ENCODE data around the gene ATP9B. TPM values are rescaled to one million over a fixed set of nuclear protein-coding genes. Genes with fewer than 3 reads are reported as not detected.

ATP9B gene
- total RNA-seq, 2 experiments from 2014 or later = 61.9 to 63.5 TPM

- Histone ChIP-seq H3K4me3 (ENCODE audit: low read length) (no peak overlapping the region), H3K36me3 (ENCODE audit: insufficient read depth, low read length) (no peaks in the 10 kb centered on the region), H3K4me1 (ENCODE audit: insufficient read depth, low read length) (peaks cover 12% of the 10 kb centered on the region), H3K27ac (ENCODE audit: low read depth in 1 of 2, low read length in 2 of 2) (no peak overlapping the region), H3K27me3 (ENCODE audit: control insufficient read depth in 1 of 2, insufficient read depth in 2 of 2, low read length in 2 of 2) (no peaks in the 10 kb centered on the region), H3K9me3 (ENCODE audit: control insufficient read depth in 1 of 2, insufficient read depth in 1 of 2, low read length in 2 of 2) (no peaks in the 10 kb centered on the region)
- Mint-ChIP-seq H3K27me3 (no peaks in the 10 kb centered on the region), H3K27ac (no peak overlapping the region), H3K36me3 (ENCODE audit: low read depth) (no peaks in the 10 kb centered on the region), H3K9me3 (no peaks in the 10 kb centered on the region), H3K4me3 (no peak overlapping the region), H3K4me1 (ENCODE audit: low read depth) (peaks cover 18% of the 10 kb centered on the region)
- ChIA-PET CTCF (interaction anchor here (1.4 kb wide), 1 partner anchor 139 kb away, joined by 4 read pairs; no protein-coding TSS in a partner anchor), POLR2A (interaction anchor here (1.3 to 1.5 kb wide), 2 partner anchors 12 to 18 kb away, joined by 3 read pairs; partner anchors contain the start of gene NFATC1)
- DNase-seq = peak in 2 of 14 experiments; percentile 5 to 31
- intact Hi-C loops (cut with DNase I, micrococcal nuclease) = no loop called here
- TF ChIP-seq, protein P1, sequence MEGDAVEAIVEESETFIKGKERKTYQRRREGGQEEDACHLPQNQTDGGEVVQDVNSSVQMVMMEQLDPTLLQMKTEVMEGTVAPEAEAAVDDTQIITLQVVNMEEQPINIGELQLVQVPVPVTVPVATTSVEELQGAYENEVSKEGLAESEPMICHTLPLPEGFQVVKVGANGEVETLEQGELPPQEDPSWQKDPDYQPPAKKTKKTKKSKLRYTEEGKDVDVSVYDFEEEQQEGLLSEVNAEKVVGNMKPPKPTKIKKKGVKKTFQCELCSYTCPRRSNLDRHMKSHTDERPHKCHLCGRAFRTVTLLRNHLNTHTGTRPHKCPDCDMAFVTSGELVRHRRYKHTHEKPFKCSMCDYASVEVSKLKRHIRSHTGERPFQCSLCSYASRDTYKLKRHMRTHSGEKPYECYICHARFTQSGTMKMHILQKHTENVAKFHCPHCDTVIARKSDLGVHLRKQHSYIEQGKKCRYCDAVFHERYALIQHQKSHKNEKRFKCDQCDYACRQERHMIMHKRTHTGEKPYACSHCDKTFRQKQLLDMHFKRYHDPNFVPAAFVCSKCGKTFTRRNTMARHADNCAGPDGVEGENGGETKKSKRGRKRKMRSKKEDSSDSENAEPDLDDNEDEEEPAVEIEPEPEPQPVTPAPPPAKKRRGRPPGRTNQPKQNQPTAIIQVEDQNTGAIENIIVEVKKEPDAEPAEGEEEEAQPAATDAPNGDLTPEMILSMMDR (IDR thresholded peaks at IDR 0.05) = no peak
- no peak for ATAC-seq (ENCODE audit: poor library complexity)
Measured at GRCh38 chr18:79384151-79384807, 315.1 kb downstream of the ATP9B start.

DNA sequence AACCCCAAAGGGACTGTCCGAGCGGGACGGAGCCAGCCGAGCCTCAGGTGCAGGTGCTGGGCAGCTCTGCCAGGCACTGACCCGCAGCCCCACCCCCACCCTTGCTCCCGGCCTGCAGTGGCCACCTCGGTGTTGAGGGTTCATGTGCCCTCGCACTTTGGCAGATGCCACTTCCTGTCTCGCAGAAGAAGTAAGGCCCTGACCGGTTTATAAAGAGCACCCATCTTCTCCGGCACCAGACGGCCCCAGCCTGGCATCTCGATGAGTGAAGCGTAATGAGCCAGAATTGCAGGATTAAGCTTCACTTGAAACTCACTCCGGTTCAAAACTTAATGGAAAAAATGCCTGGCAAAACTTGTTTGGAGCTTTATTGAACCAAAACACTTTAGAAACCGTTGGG lies 315.6 kb downstream of the ATP9B start:
- H3K9me3 Mint-ChIP-seq = no peaks in the 10 kb centered on the region
- no peaks in the 10 kb centered on the region for H3K27me3 Mint-ChIP-seq
- no peaks in the 10 kb centered on the region for H3K36me3 ChIP-seq (ENCODE audit: insufficient read depth, low read length)
- no peak overlapping the region for H3K4me3 Mint-ChIP-seq
- DNase-seq (no peak), ATAC-seq (ENCODE audit: poor library complexity) (no peak)
- H3K9me3 ChIP-seq (ENCODE audit: control insufficient read depth in 1 of 2, insufficient read depth in 1 of 2, low read length in 2 of 2) = no peaks in the 10 kb centered on the region
- no peak overlapping the region for H3K4me3 ChIP-seq (ENCODE audit: low read length)
- no peak overlapping the region for H3K27ac ChIP-seq (ENCODE audit: low read depth in 1 of 2, low read length in 2 of 2)
- CTCF ChIA-PET = interaction anchor here (1.4 kb wide), 1 partner anchor 139 kb away, joined by 4 read pairs; no protein-coding TSS in a partner anchor
- H3K27me3 ChIP-seq (ENCODE audit: control insufficient read depth in 1 of 2, insufficient read depth in 2 of 2, low read length in 2 of 2) = no peaks in the 10 kb centered on the region
- TF ChIP-seq, protein P1 (IDR thresholded peaks at IDR 0.05) = no peak
- intact Hi-C loops (cut with DNase I, micrococcal nuclease) = no loop called here
- peaks cover 15% of the 10 kb centered on the region for H3K4me1 Mint-ChIP-seq (ENCODE audit: low read depth)
- H3K36me3 Mint-ChIP-seq (ENCODE audit: low read depth) = no peaks in the 10 kb centered on the region
- POLR2A ChIA-PET = interaction anchor here (1.3 to 1.5 kb wide), 2 partner anchors 11 to 18 kb away, joined by 3 read pairs; partner anchors contain the start of gene NFATC1
- peaks cover 9% of the 10 kb centered on the region for H3K4me1 ChIP-seq (ENCODE audit: insufficient read depth, low read length)
- H3K27ac Mint-ChIP-seq = no peak overlapping the region

DNA sequence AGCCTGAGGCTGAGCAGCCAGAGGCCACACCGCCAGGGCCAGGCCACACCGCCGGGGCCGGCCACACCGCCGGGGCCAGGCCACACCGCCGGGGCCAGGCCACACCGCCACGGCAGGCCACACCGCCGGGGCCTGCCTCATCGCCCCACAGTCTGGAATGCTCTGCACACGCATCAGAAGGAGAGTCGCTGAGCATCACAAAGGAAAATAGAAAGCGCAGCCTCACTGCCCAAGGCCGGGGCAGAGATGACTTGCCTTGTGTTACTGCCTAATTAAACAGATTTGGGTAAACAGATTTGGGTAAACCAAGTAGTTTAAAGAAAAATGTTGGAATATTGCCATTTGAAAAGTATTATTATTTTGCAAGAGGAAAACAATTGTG lies 316.1 kb downstream of the ATP9B start:
- no peaks in the 10 kb centered on the region for H3K9me3 Mint-ChIP-seq
- intact Hi-C loops (cut with DNase I, micrococcal nuclease) = no loop called here

More for the DNA sequence above, 316.1 kb downstream of the ATP9B start:
- no peak for ATAC-seq (ENCODE audit: poor library complexity)
- H3K27ac ChIP-seq (ENCODE audit: low read depth in 1 of 2, low read length in 2 of 2) = no peak overlapping the region
- Mint-ChIP-seq H3K27ac (no peak overlapping the region), H3K36me3 (ENCODE audit: low read depth) (no peaks in the 10 kb centered on the region), H3K4me3 (no peak overlapping the region), H3K4me1 (ENCODE audit: low read depth) (peaks cover 15% of the 10 kb centered on the region), H3K27me3 (no peaks in the 10 kb centered on the region)
- TF ChIP-seq, protein P1 (IDR thresholded peaks at IDR 0.05) = no peak
- no peak for DNase-seq
- H3K4me1 ChIP-seq (ENCODE audit: insufficient read depth, low read length) = peaks cover 9% of the 10 kb centered on the region
- CTCF ChIA-PET = no interaction called here
- H3K27me3 ChIP-seq (ENCODE audit: control insufficient read depth in 1 of 2, insufficient read depth in 2 of 2, low read length in 2 of 2) = no peaks in the 10 kb centered on the region
- H3K36me3 ChIP-seq (ENCODE audit: insufficient read depth, low read length) = no peaks in the 10 kb centered on the region
- no peaks in the 10 kb centered on the region for H3K9me3 ChIP-seq (ENCODE audit: control insufficient read depth in 1 of 2, insufficient read depth in 1 of 2, low read length in 2 of 2)
- H3K4me3 ChIP-seq (ENCODE audit: low read length) = no peak overlapping the region
- POLR2A ChIA-PET = interaction anchor here (1.3 kb wide), 1 partner anchor 17 kb away, joined by 3 read pairs; no protein-coding TSS in a partner anchor

All from CD4-positive, alpha-beta T cell (primary cell).